ENCODE results near the gene MYH10.

MYH10 gene

GRCh38 chr17:8459831-8460230 lies 170.7 kb downstream of the MYH10 start:
- H4K20me1 ChIP-seq (ENCODE audit: control insufficient read depth, insufficient read depth, low read depth, low read length): no peaks in the 10 kb centered on the region
- H3K9me2 ChIP-seq (replicated peaks; ENCODE audit: control insufficient read depth, low read length): no peaks in the 10 kb centered on the region
- TF ChIP-seq CTCF (IDR thresholded peaks at IDR 0.05; ENCODE audit: low read depth, low read length, poor library complexity, severe bottlenecking): no peak
- TF ChIP-seq EZH2phosphoT487 (IDR thresholded peaks at IDR 0.05; ENCODE audit: borderline replicate concordance, low read length): no peak
- H3K27me3 ChIP-seq (ENCODE audit: control insufficient read depth, low read length): no peaks in the 10 kb centered on the region
- H3K27ac ChIP-seq (ENCODE audit: low read depth, low read length): no peak overlapping the region
- H3K9me3 ChIP-seq (ENCODE audit: control insufficient read depth, insufficient read depth, low read length): no peaks in the 10 kb centered on the region
- H3K4me2 ChIP-seq (ENCODE audit: low read length): no peak overlapping the region
- H3F3A ChIP-seq (ENCODE audit: control insufficient read depth, insufficient read depth): no peaks in the 10 kb centered on the region
- H3K79me2 ChIP-seq (ENCODE audit: control insufficient read depth, low read length): peaks cover 12% of the 10 kb centered on the region
- H3K4me3 ChIP-seq (ENCODE audit: low read length): no peak overlapping the region
- H3K36me3 ChIP-seq (ENCODE audit: control insufficient read depth, low read length): peaks cover 76% of the 10 kb centered on the region
- H3K4me1 ChIP-seq (ENCODE audit: control insufficient read depth, low read length): no peaks in the 10 kb centered on the region

- H3K36me3 ChIP-seq (ENCODE audit: control insufficient read depth, low read length): peaks cover 79% of the 10 kb centered on the region
- H3F3A ChIP-seq (ENCODE audit: control insufficient read depth, insufficient read depth): no peaks in the 10 kb centered on the region
- H3K79me2 ChIP-seq (ENCODE audit: control insufficient read depth, low read length): peaks cover 6% of the 10 kb centered on the region
- H3K27me3 ChIP-seq (ENCODE audit: control insufficient read depth, low read length): no peaks in the 10 kb centered on the region
- H3K4me3 ChIP-seq (ENCODE audit: low read length): no peak overlapping the region
- H3K27ac ChIP-seq (ENCODE audit: low read depth, low read length): no peak overlapping the region
- H3K4me2 ChIP-seq (ENCODE audit: low read length): no peak overlapping the region
- TF ChIP-seq EZH2phosphoT487 (IDR thresholded peaks at IDR 0.05; ENCODE audit: borderline replicate concordance, low read length): no peak
- H3K9me2 ChIP-seq (replicated peaks; ENCODE audit: control insufficient read depth, low read length): no peaks in the 10 kb centered on the region
- no peaks in the 10 kb centered on the region for H4K20me1 ChIP-seq (ENCODE audit: control insufficient read depth, insufficient read depth, low read depth, low read length)
- no peaks in the 10 kb centered on the region for H3K4me1 ChIP-seq (ENCODE audit: control insufficient read depth, low read length)
- no peaks in the 10 kb centered on the region for H3K9me3 ChIP-seq (ENCODE audit: control insufficient read depth, insufficient read depth, low read length)
Observed at GRCh38 chr17:8459107-8459506, 171.4 kb downstream of the MYH10 start.

- H3K9me3 ChIP-seq (ENCODE audit: control insufficient read depth, insufficient read depth, low read length): no peaks in the 10 kb centered on the region
- no peaks in the 10 kb centered on the region for H3K9me2 ChIP-seq (replicated peaks; ENCODE audit: control insufficient read depth, low read length)
- H4K20me1 ChIP-seq (ENCODE audit: control insufficient read depth, insufficient read depth, low read depth, low read length): no peaks in the 10 kb centered on the region
- H3K4me3 ChIP-seq (ENCODE audit: low read length): no peak overlapping the region
- no peak overlapping the region for H3K4me2 ChIP-seq (ENCODE audit: low read length)
- no peak overlapping the region for H3K27ac ChIP-seq (ENCODE audit: low read depth, low read length)
- peaks cover 78% of the 10 kb centered on the region for H3K36me3 ChIP-seq (ENCODE audit: control insufficient read depth, low read length)
- TF ChIP-seq CTCF (IDR thresholded peaks at IDR 0.05; ENCODE audit: low read depth, low read length, poor library complexity, severe bottlenecking): no peak
- no peak for TF ChIP-seq EZH2phosphoT487 (IDR thresholded peaks at IDR 0.05; ENCODE audit: borderline replicate concordance, low read length)
- H3F3A ChIP-seq (ENCODE audit: control insufficient read depth, insufficient read depth): no peaks in the 10 kb centered on the region
- H3K4me1 ChIP-seq (ENCODE audit: control insufficient read depth, low read length): no peaks in the 10 kb centered on the region
- no peaks in the 10 kb centered on the region for H3K27me3 ChIP-seq (ENCODE audit: control insufficient read depth, low read length)
- H3K79me2 ChIP-seq (ENCODE audit: control insufficient read depth, low read length): no peaks in the 10 kb centered on the region
Observed at GRCh38 chr17:8458128-8458527, 172.4 kb downstream of the MYH10 start.

GRCh38 chr17:8455665-8456209 lies 174.8 kb downstream of the MYH10 start:
- Histone ChIP-seq H3K36me3 (ENCODE audit: control insufficient read depth, low read length) (peaks cover 78% of the 10 kb centered on the region), H3K79me2 (ENCODE audit: control insufficient read depth, low read length) (no peaks in the 10 kb centered on the region), H4K20me1 (ENCODE audit: control insufficient read depth, insufficient read depth, low read depth, low read length) (no peaks in the 10 kb centered on the region), H3K9me3 (ENCODE audit: control insufficient read depth, insufficient read depth, low read length) (no peaks in the 10 kb centered on the region), H3F3A (ENCODE audit: control insufficient read depth, insufficient read depth) (no peaks in the 10 kb centered on the region), H3K4me3 (ENCODE audit: low read length) (no peak overlapping the region), H3K27me3 (ENCODE audit: control insufficient read depth, low read length) (no peaks in the 10 kb centered on the region), H3K4me1 (ENCODE audit: control insufficient read depth, low read length) (no peaks in the 10 kb centered on the region), H3K9me2 (replicated peaks; ENCODE audit: control insufficient read depth, low read length) (no peaks in the 10 kb centered on the region), H3K27ac (ENCODE audit: low read depth, low read length) (no peak overlapping the region), H3K4me2 (ENCODE audit: low read length) (no peak overlapping the region)
- TF ChIP-seq CTCF (IDR thresholded peaks at IDR 0.05; ENCODE audit: low read depth, low read length, poor library complexity, severe bottlenecking) (no peak), EZH2phosphoT487 (IDR thresholded peaks at IDR 0.05; ENCODE audit: borderline replicate concordance, low read length) (no peak)
